Osteocyte (in vitro differentiated cells): ENCODE data around the gene ZNG1F. TPM values are rescaled to one million over a fixed set of nuclear protein-coding genes. Genes with fewer than 3 reads are reported as not detected.
"Not testable (repeated sequence)": the region's sequence is repeated elsewhere in the genome, so short reads cannot be mapped to it uniquely, and the experiment has no call there.

ENCODE experiments used
- DNase-seq: peaks from one replicate; pipeline ENCODE4 v3.0.0; 2021; ENCODE audit warnings: mixed read lengths; ENCODE audit not compliant: unreplicated experiment; ENCODE audit errors: extremely low spot score
- H3K27ac Mint-ChIP-seq: one replicate; pipeline ENCODE4 v1.8.0; 2021; ENCODE audit warnings: mild to moderate bottlenecking, mixed read lengths; ENCODE audit not compliant: unreplicated experiment
- H3K27me3 Mint-ChIP-seq: one replicate; pipeline ENCODE4 v1.8.0; 2021; ENCODE audit warnings: mixed read lengths; ENCODE audit not compliant: unreplicated experiment
- H3K36me3 Mint-ChIP-seq: one replicate; pipeline ENCODE4 v1.8.0; 2021; ENCODE audit warnings: mixed read lengths; ENCODE audit not compliant: unreplicated experiment
- H3K4me1 Mint-ChIP-seq: one replicate; pipeline ENCODE4 v1.8.0; 2021; ENCODE audit warnings: mixed read lengths; ENCODE audit not compliant: unreplicated experiment
- H3K4me3 Mint-ChIP-seq: one replicate; pipeline ENCODE4 v1.8.0; 2021; ENCODE audit warnings: mild to moderate bottlenecking, moderate library complexity, mixed read lengths; ENCODE audit not compliant: unreplicated experiment
- H3K9me3 Mint-ChIP-seq: one replicate; pipeline ENCODE4 v1.8.0; 2021; ENCODE audit warnings: mixed read lengths; ENCODE audit not compliant: unreplicated experiment
- CTCF ChIP-seq: fragments of 200-600 bp; sonication (generic); IDR thresholded peaks from 2 replicates; pipeline ENCODE4 v1.5.0; 2021; ENCODE audit warnings: antibody characterized with exemption, mild to moderate bottlenecking, moderate library complexity
- microRNA-seq: library from miRNA; unstranded; fragments of <30 nt; microRNA quantifications from one replicate; pipeline ENCODE4 v1.1.0, GENCODE V29; 2020; ENCODE audit not compliant: unreplicated experiment
- total RNA-seq: library from RNA; stranded (reverse); gene quantifications from 2 replicates; pipeline ENCODE4 v1.2.1, GENCODE V29; 2021

The ZNG1F gene
- total RNA-seq, 1 donor from 2014 or later = 8.4 TPM

- not testable (repeated sequence) for H3K36me3 Mint-ChIP-seq, DNase-seq, H3K27ac Mint-ChIP-seq, H3K9me3 Mint-ChIP-seq, H3K4me1 Mint-ChIP-seq, H3K27me3 Mint-ChIP-seq, H3K4me3 Mint-ChIP-seq
- peak; percentile 54 for TF ChIP-seq CTCF
These were observed 100.6 kb downstream of the ZNG1F start for GRCh38 chr9:41088450-41089059.

- H3K27ac Mint-ChIP-seq, H3K9me3 Mint-ChIP-seq, H3K27me3 Mint-ChIP-seq, H3K4me1 Mint-ChIP-seq, H3K36me3 Mint-ChIP-seq, H3K4me3 Mint-ChIP-seq, DNase-seq: not testable (repeated sequence)
These were observed 101.2 kb downstream of the ZNG1F start for GRCh38 chr9:41087929-41088328.

GRCh38 chr9:41087157-41087780 lies 101.8 kb downstream of the ZNG1F start:
- not testable (repeated sequence) for H3K27ac Mint-ChIP-seq, H3K4me3 Mint-ChIP-seq, DNase-seq, H3K9me3 Mint-ChIP-seq, H3K36me3 Mint-ChIP-seq, H3K4me1 Mint-ChIP-seq, H3K27me3 Mint-ChIP-seq

GRCh38 chr9:41086685-41087084 lies 102.4 kb downstream of the ZNG1F start:
- H3K4me3 Mint-ChIP-seq, H3K9me3 Mint-ChIP-seq, H3K27me3 Mint-ChIP-seq, H3K4me1 Mint-ChIP-seq, H3K36me3 Mint-ChIP-seq, H3K27ac Mint-ChIP-seq, DNase-seq: not testable (repeated sequence)

- not testable (repeated sequence) for H3K27me3 Mint-ChIP-seq, H3K36me3 Mint-ChIP-seq
These were observed 102.9 kb downstream of the ZNG1F start for GRCh38 chr9:41086215-41086614.

GRCh38 chr9:41082358-41082757 lies 106.8 kb downstream of the ZNG1F start:
- not testable (repeated sequence) for H3K27me3 Mint-ChIP-seq, H3K36me3 Mint-ChIP-seq, H3K9me3 Mint-ChIP-seq, H3K4me3 Mint-ChIP-seq, DNase-seq, H3K27ac Mint-ChIP-seq, H3K4me1 Mint-ChIP-seq

More at GRCh38 chr9:41086215-41086614, 102.9 kb downstream of the ZNG1F start:
- not testable (repeated sequence) for H3K4me3 Mint-ChIP-seq, H3K4me1 Mint-ChIP-seq, H3K27ac Mint-ChIP-seq, H3K9me3 Mint-ChIP-seq, DNase-seq

Small RNA genes within 50 kb of the gene (microRNA-seq; reads per million reads assigned to microRNA genes)
- not detected for gene MIR4477A

Other genes starting within 250 kb of the ZNG1F start
- not detected in 2 replicates for gene FOXD4L6, start 60.6 kb downstream of the ZNG1F start, total RNA-seq